GM18861 (cell line): ENCODE results near the gene SYP.
"Not testable (repeated sequence)": the region's sequence is repeated elsewhere in the genome, so short reads cannot be mapped to it uniquely, and the experiment has no call there.

ENCODE experiments used
- ATAC-seq: cut with Tn5 transposase; IDR thresholded peaks from one replicate; pipeline ENCODE4 v1.9.1; 2021; ENCODE audit not compliant: unreplicated experiment

The SYP gene

GRCh38 chrX:49143154-49143553 is 56.8 kb downstream of the SYP start:
- not testable (repeated sequence) for ATAC-seq

GRCh38 chrX:49142264-49142663 is 57.7 kb downstream of the SYP start:
- not testable (repeated sequence) for ATAC-seq

GRCh38 chrX:49139713-49140112 is 60.3 kb downstream of the SYP start:
- ATAC-seq: no peak
